GM12872 (cell line): ENCODE measurements around the gene XAGE1A.
"Not testable (repeated sequence)": the region's sequence is repeated elsewhere in the genome, so short reads cannot be mapped to it uniquely, and the experiment has no call there.

Source experiments
- TF ChIP-seq, protein P1 (sequence below): IDR thresholded peaks from 3 replicates; pipeline ENCODE4 v1.5.1; 2011; ENCODE audit warnings: low read depth, mild to moderate bottlenecking, low read length, moderate library complexity; ENCODE audit not compliant: insufficient read depth

The XAGE1A gene, protein sequence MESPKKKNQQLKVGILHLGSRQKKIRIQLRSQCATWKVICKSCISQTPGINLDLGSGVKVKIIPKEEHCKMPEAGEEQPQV

GRCh38 chrX:52495545-52496418 lies at the start of gene XAGE1A:
XAGE1A (plus strand) TSS chrX:52495808; CDS start chrX:52497362, 1,554 bp downstream.
- TF ChIP-seq, protein P1, sequence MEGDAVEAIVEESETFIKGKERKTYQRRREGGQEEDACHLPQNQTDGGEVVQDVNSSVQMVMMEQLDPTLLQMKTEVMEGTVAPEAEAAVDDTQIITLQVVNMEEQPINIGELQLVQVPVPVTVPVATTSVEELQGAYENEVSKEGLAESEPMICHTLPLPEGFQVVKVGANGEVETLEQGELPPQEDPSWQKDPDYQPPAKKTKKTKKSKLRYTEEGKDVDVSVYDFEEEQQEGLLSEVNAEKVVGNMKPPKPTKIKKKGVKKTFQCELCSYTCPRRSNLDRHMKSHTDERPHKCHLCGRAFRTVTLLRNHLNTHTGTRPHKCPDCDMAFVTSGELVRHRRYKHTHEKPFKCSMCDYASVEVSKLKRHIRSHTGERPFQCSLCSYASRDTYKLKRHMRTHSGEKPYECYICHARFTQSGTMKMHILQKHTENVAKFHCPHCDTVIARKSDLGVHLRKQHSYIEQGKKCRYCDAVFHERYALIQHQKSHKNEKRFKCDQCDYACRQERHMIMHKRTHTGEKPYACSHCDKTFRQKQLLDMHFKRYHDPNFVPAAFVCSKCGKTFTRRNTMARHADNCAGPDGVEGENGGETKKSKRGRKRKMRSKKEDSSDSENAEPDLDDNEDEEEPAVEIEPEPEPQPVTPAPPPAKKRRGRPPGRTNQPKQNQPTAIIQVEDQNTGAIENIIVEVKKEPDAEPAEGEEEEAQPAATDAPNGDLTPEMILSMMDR, result not testable (repeated sequence)

- TF ChIP-seq, protein P1, result no peak
Measured at GRCh38 chrX:52504551-52504950, 8.9 kb downstream of the XAGE1A start.

GRCh38 chrX:52507331-52507730 lies 11.7 kb downstream of the XAGE1A start:
- TF ChIP-seq, protein P1, result no peak

DNA sequence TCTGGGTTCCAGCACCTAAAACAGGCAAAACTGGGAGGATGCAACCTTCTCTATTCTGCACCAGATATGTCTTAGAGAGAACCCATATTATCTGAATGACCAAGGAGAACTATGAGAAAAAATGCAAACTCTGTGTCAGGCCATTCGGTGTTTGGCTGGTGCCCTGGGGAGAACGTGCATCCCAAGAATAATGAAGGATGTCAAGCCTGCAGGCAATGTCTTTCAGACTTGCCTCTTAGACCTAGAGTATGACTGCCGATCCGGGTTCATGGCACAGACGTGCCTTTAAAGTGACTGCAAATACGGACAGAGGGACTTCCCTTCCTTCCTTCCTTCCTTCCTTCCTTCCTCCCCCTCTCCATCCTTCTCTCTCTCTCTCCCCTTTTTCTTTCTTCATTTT lies 14.3 kb downstream of the XAGE1A start:
- TF ChIP-seq, protein P1, result no peak

DNA sequence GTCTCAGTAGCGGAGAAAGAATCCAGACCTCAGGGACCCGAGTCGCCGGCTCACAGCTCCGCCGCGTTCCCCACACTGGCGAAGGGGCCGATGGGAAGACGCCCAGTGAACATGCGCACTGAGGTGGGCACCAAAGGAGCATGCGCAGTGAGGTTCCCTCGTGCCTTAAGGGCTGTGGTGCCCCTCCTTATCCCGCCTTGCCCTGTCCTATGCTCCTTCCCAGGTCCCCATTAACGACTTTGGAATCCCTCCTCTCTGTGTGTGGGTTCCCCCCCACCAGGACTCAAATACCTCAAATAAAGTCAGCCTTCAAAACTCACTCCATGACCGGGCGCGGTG lies 21.3 kb downstream of the XAGE1A start, which contains the start of gene XAGE1B:
Gene XAGE1B, minus strand, starts transcription at position 77 of the 339 bp plus-strand sequence. CDS start 1,536 bp downstream, outside the sequence.
- TF ChIP-seq, protein P1, result not testable (repeated sequence)

GRCh38 chrX:52542311-52542710 lies 46.7 kb downstream of the XAGE1A start:
- TF ChIP-seq, protein P1, result no peak

DNA sequence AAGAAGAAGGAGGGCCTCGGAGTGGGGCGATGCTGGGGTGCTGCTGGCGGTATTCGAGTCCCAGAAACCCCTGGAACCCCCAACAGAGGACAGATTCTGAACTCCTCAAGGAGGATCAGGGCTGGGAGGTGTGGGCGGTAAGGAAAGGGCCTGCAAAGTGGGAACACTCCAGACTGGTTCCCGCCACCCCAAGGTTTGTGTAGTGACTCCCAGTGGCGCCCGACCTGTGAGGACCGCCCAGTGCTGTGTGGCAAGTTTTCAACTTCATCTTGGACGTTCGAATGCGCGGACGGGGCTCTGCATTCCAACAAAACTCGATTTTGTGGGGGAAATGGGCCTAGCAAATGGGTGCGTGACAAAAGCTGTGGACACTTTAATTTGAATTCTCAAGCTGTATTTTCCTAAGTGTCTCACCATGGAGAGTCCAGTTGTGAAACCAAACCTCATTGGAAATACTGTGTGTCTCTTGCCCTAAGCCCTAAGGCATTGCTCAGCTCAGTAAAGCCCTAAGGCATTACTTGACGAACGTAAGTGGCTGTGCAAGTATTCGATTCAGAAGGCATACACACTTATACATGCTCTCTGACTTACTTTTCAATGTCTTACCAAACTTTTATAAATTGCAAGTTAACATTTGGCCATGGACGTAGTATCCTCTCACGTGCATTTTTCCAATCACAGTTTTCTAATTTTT lies 48.7 kb downstream of the XAGE1A start:
- TF ChIP-seq, protein P1, result no peak
